ENCODE results near the gene SLC1A5. TPM values are rescaled to one million over a fixed set of nuclear protein-coding genes. Genes with fewer than 3 reads are reported as not detected.

The SLC1A5 gene
- total and polyA plus RNA-seq, 12 donors, result 3.2 to 30.5 (median 6.2) TPM

DNA sequence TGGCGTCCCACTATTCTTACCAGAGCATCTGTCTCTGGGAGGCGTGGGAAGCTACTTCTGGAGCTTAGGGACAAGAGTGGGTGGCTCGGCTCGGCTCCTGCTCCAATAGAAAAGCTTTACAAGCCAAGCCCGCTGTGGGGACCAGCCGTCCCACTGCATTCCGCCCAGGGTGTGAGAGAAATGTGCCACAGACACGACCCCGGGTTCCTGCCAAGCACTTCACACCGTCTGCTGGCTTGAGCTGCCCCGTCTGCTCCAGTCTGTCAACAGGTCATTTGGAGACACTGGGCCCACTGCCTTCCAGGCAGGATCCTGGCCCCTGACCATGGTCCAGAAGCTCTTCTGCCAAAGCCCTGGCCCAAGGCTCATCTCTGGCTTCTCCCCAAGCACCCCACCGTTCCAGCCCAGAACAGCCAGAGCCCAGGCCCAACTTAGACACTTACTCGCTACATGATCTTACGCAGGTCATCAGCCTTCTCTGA is 49.1 kb downstream of the SLC1A5 start:
- DNase-seq, result peak; percentile 82 to 88
- H3K4me3 ChIP-seq, result no peak overlapping the region
- TF ChIP-seq, protein P1, sequence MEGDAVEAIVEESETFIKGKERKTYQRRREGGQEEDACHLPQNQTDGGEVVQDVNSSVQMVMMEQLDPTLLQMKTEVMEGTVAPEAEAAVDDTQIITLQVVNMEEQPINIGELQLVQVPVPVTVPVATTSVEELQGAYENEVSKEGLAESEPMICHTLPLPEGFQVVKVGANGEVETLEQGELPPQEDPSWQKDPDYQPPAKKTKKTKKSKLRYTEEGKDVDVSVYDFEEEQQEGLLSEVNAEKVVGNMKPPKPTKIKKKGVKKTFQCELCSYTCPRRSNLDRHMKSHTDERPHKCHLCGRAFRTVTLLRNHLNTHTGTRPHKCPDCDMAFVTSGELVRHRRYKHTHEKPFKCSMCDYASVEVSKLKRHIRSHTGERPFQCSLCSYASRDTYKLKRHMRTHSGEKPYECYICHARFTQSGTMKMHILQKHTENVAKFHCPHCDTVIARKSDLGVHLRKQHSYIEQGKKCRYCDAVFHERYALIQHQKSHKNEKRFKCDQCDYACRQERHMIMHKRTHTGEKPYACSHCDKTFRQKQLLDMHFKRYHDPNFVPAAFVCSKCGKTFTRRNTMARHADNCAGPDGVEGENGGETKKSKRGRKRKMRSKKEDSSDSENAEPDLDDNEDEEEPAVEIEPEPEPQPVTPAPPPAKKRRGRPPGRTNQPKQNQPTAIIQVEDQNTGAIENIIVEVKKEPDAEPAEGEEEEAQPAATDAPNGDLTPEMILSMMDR (IDR thresholded peaks at IDR 0.05), result no peak
- peaks cover 31 to 99% (median 83%) of the 10 kb centered on the region in 9 donors for H3K4me1 ChIP-seq
- H3K27me3 ChIP-seq, result no peaks in the 10 kb centered on the region
- peak overlapping the region; percentile 17 to 84 (median 68) for H3K27ac ChIP-seq
- H3K36me3 ChIP-seq, result peaks cover 0 to 68% (median 8%) of the 10 kb centered on the region in 9 donors
- ATAC-seq, result peak; percentile 84 to 95 (median 90)
- no peaks in the 10 kb centered on the region for H3K9me3 ChIP-seq
- 29 to 45% methylated on average over 14 of the region's 14 CpGs for WGBS, 2 donors
- intact Hi-C loops (cut with DNase I), result no loop called here

DNA sequence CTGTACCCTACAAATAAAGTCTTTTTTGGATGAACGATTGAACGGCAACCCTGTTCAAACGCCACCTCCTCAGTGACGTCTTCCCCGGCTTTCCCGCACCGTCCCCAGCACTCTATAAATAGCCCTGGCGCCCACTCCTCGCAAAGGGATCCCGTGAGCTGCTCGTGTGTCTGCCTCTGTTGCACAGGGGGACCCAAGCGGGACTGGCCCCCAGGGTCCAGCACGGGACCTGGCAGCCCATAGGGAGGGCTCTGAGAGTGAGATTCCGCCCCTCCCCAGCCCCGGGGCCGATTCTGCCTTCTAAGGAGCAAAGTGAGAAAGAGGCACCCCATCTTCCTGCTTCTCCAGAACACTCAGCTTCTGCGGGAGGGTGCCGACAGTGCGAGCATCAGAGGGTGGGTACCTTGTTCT is 50.6 kb downstream of the SLC1A5 start:
- Histone ChIP-seq H3K27me3 (no peaks in the 10 kb centered on the region), H3K4me3 (no peak overlapping the region), H3K4me1 (peaks cover 31 to 99% (median 67%) of the 10 kb centered on the region in 9 donors), H3K27ac (peak overlapping the region in 4 of 10 donors; percentile 28 to 77 (median 42)), H3K9me3 (no peaks in the 10 kb centered on the region), H3K36me3 (peaks cover 0 to 82% (median 23%) of the 10 kb centered on the region in 9 donors)
- ATAC-seq, result no peak
- WGBS, 2 donors, result 46 to 59% methylated on average over 19 of the region's 19 CpGs
- intact Hi-C loops (cut with DNase I), result no loop called here
- DNase-seq, result no peak
- TF ChIP-seq, protein P1 (IDR thresholded peaks at IDR 0.05), result no peak

DNA sequence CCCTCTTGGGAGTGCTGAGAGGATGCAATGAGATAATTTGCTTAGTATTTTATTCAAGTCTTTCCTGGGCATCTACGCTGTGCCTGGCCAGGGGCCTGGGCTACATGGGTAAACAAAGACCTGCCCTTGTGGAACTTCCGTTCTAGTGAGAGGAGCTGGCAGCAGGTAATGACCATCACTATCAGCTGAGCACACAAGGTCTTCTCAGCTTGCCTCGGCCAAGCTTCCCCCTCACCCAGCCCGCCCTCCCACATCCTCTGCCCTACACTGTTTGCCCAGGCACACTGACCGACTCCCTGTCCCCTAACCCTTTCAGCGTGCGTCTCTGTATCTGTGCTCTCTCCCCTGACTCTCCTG is 51.1 kb downstream of the SLC1A5 start:
- Histone ChIP-seq H3K9me3 (no peaks in the 10 kb centered on the region), H3K4me1 (peaks cover 31 to 99% (median 65%) of the 10 kb centered on the region in 9 donors), H3K27me3 (no peaks in the 10 kb centered on the region), H3K27ac (peak overlapping the region in 7 of 10 donors; percentile 15 to 77 (median 30)), H3K36me3 (peaks cover 0 to 82% (median 28%) of the 10 kb centered on the region in 9 donors), H3K4me3 (no peak overlapping the region)
- TF ChIP-seq, protein P1 (IDR thresholded peaks at IDR 0.05), result no peak
- DNase-seq (no peak), ATAC-seq (no peak)
- intact Hi-C loops (cut with DNase I), result no loop called here
- 42 to 50% methylated on average over 7 of the region's 7 CpGs for WGBS, 2 donors

DNA sequence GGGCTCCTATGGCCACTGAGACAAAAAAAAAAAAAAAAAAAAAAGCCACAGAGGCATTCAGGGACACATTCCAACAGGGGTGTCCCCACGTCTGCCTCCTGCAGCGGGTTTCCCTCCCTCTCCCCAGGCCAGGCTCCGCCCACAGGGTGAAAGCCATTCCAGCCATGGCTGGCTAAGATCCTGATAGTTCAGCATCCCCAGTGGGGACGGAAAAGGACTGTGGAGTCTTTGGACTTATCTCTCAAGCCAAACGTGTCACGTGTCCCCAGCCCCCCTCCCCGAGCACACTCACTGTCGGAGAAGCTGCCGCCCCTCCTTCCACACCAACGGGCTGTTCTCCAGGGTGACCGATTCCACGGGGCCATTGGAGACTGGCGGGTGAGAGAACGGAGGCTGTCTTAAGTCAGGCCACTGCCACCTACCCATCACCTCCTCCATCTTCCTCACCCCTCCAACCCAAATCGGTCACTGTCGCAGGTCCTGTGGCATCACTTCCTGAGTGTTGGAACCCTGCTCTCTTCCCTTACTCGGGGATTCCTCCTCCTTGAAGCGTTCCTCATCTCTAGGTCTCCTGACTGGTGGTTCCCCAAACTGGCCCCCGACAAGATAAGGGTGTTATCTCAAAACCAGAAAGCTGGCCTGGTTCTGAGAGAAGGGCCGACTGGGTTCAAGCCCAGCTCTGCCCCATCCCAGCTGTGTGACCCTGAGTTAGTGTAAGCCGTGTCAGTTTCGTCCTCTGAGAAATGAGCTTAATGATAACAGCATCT is 51.7 kb downstream of the SLC1A5 start:
- Histone ChIP-seq H3K36me3 (peaks cover 0 to 83% (median 32%) of the 10 kb centered on the region in 9 donors), H3K9me3 (no peaks in the 10 kb centered on the region), H3K27ac (peak overlapping the region in 8 of 10 donors; percentile 10 to 77 (median 29)), H3K27me3 (no peaks in the 10 kb centered on the region), H3K4me1 (peaks cover 31 to 99% (median 60%) of the 10 kb centered on the region in 9 donors), H3K4me3 (no peak overlapping the region)
- 24 to 26% methylated on average over 22 of the region's 22 CpGs for WGBS, 2 donors
- intact Hi-C loops (cut with DNase I), result no loop called here
- DNase-seq, result peak; percentile 70 to 76
- TF ChIP-seq, protein P1 (IDR thresholded peaks at IDR 0.05), result no peak
- peak in 6 of 8 donors; percentile 30 to 71 (median 46) for ATAC-seq

All from heart right ventricle (tissue), 16 donors.